B cell (primary cell): ENCODE data around the gene ARHGAP26. TPM values are rescaled to one million over a fixed set of nuclear protein-coding genes. Genes with fewer than 3 reads are reported as not detected.
"Not testable (repeated sequence)": the region's sequence is repeated elsewhere in the genome, so short reads cannot be mapped to it uniquely, and the experiment has no call there.

Source experiments
- ATAC-seq: fragments of 200-7000 bp; cut with Tn5 transposase; one replicate; pipeline ENCODE4 v1.10.0; 2021; ENCODE audit warnings: low read depth, mild to moderate bottlenecking, moderate number of reproducible peaks, moderate library complexity
- CTCF ChIA-PET: fragments of 350-600 bp; sonication (Branson Sonifier 250); formaldehyde crosslinking; loops from one replicate; lab custom pipeline; 2021; ENCODE audit warnings: antibody characterized with exemption, inconsistent platforms; lab: Charles Lee
- POLR2A ChIA-PET: fragments of 350-600 bp; sonication (Branson Sonifier 250); formaldehyde crosslinking; loops from one replicate; lab custom pipeline; 2021; ENCODE audit warnings: antibody characterized with exemption; lab: Charles Lee
- DNase-seq: peaks from one replicate; pipeline ENCODE4 v3.0.0; 2013
- H2AFZ ChIP-seq: 2 replicates; pipeline ENCODE4 v1.6.1; 2012; ENCODE audit warnings: mild to moderate bottlenecking, low read depth, low read length; ENCODE audit not compliant: insufficient read depth, poor library complexity, severe bottlenecking
- H3K27ac ChIP-seq, 2 donors: 1 replicate in 1 of 2; 2 replicates in 1 of 2; pipeline ENCODE4 v1.5.1; 2012 to 2013; ENCODE audit warnings: low read length in 2 of 2, mild to moderate bottlenecking in 2 of 2, moderate library complexity in 1 of 2
- H3K27me3 ChIP-seq, 4 experiments: fragments of 200-600 bp in 1 of 4; sonication (generic) in 1 of 4; replicated peaks in 1 of 4; 1 replicate in 2 of 4; 2 replicates in 2 of 4; pipeline versions ENCODE4 v1.6.1 to v1.7.0; 2013 to 2016; ENCODE audit warnings: low read length in 3 of 4, mild to moderate bottlenecking in 2 of 4, mixed read lengths in 1 of 4, moderate library complexity in 1 of 4; ENCODE audit not compliant: insufficient read depth in 4 of 4, control insufficient read depth in 3 of 4; ENCODE audit errors: control extremely low read depth in 1 of 4
- H3K36me3 ChIP-seq, 2 experiments: replicated peaks in 1 of 2; 1 replicate in 1 of 2; 2 replicates in 1 of 2; pipeline versions ENCODE4 v1.6.1 to v1.7.1; 2013; ENCODE audit warnings: low read length in 1 of 2; ENCODE audit not compliant: insufficient read depth in 2 of 2, control insufficient read depth in 1 of 2; ENCODE audit errors: control extremely low read depth in 1 of 2, extremely low read depth in 1 of 2
- H3K4me1 ChIP-seq, 2 donors: fragments of 200-600 bp in 1 of 2; sonication (generic) in 1 of 2; 1 replicate in 1 of 2; 2 replicates in 1 of 2; pipeline versions ENCODE4 v1.5.1 to v1.6.1; 2013 to 2017; ENCODE audit warnings: low read length in 2 of 2; ENCODE audit not compliant: control insufficient read depth in 2 of 2, insufficient read depth in 2 of 2
- H3K4me2 ChIP-seq: replicated peaks from 2 replicates; pipeline ENCODE3; 2012; ENCODE audit warnings: mild to moderate bottlenecking, low read depth, low read length; ENCODE audit not compliant: poor library complexity, severe bottlenecking
- H3K4me3 ChIP-seq, 5 experiments: fragments of 200-600 bp in 1 of 5; sonication (generic) in 1 of 5; 1 replicate in 3 of 5; 2 replicates in 2 of 5; pipeline versions ENCODE4 v1.5.1 to v1.7.0; 2011 to 2016; ENCODE audit warnings: low read length in 4 of 5, mild to moderate bottlenecking in 4 of 5, low read depth in 2 of 5, control low read depth in 1 of 5, moderate library complexity in 1 of 5; ENCODE audit not compliant: insufficient read depth in 1 of 5; ENCODE audit errors: control extremely low read depth in 1 of 5, extremely low read depth in 1 of 5
- H3K79me2 ChIP-seq: fragments of 200-600 bp; sonication (generic); one replicate; pipeline ENCODE4 v1.6.0; 2016; ENCODE audit warnings: low read length; ENCODE audit not compliant: control insufficient read depth, insufficient read depth
- H3K9ac ChIP-seq: fragments of 200-600 bp; sonication (generic); 2 replicates; pipeline ENCODE4 v1.6.1; 2017; ENCODE audit warnings: mild to moderate bottlenecking, low read length, moderate library complexity
- H3K9me3 ChIP-seq, 3 donors: one replicate each; pipeline versions ENCODE4 v1.6.1 to v1.7.1; 2013; ENCODE audit warnings: low read length in 2 of 3; ENCODE audit not compliant: control insufficient read depth in 2 of 3, insufficient read depth in 1 of 3; ENCODE audit errors: control extremely low read depth in 1 of 3
- H4K20me1 ChIP-seq: 2 replicates; pipeline ENCODE4 v1.6.0; 2012; ENCODE audit warnings: mild to moderate bottlenecking, low read length; ENCODE audit not compliant: insufficient read depth, control insufficient read depth, poor library complexity, severe bottlenecking
- H3K27ac Mint-ChIP-seq: one replicate; pipeline ENCODE4 v1.8.0; 2021; ENCODE audit warnings: mixed read lengths
- H3K27me3 Mint-ChIP-seq: one replicate; pipeline ENCODE4 v1.8.0; 2021; ENCODE audit warnings: mixed read lengths
- H3K4me1 Mint-ChIP-seq: one replicate; pipeline ENCODE4 v1.8.0; 2021; ENCODE audit warnings: mixed read lengths
- H3K4me3 Mint-ChIP-seq: one replicate; pipeline ENCODE4 v1.8.0; 2021; ENCODE audit warnings: mixed read lengths
- H3K9me3 Mint-ChIP-seq: one replicate; pipeline ENCODE4 v1.8.0; 2022; ENCODE audit warnings: mixed read lengths; ENCODE audit not compliant: insufficient read depth
- EZH2 ChIP-seq: IDR thresholded peaks from 2 replicates; pipeline ENCODE4 v1.6.1; 2012; ENCODE audit warnings: borderline replicate concordance, low read depth, mild to moderate bottlenecking, moderate library complexity, low read length; ENCODE audit not compliant: insufficient read depth, poor library complexity, severe bottlenecking
- WGBS: methylation state at CpG from one replicate; pipeline ENCODE4 v1.1.5; 2013; ENCODE audit warnings: missing lambda C conversion rate; ENCODE audit not compliant: insufficient coverage; 5-methylcytosine and 5-hydroxymethylcytosine counted together
- intact Hi-C: fragments of 100-400 bp; cut with micrococcal nuclease; formaldehyde crosslinking; loops from one replicate; pipeline ENCODE4 v1.10.0; 2022
- polyA plus RNA-seq: library from polyadenylated mRNA; depleted of rRNA; stranded (reverse); fragments of >200 nt; gene quantifications from 2 replicates; pipeline ENCODE4 v1.2.3, GENCODE V29; 2012
- total RNA-seq, 2 donors: library from RNA; stranded (reverse); fragments of 120-200 nt in 1 of 2; gene quantifications; 1 replicate in 1 of 2; 2 replicates in 1 of 2; pipeline versions ENCODE4 v1.2.3 to v1.2.4, GENCODE V29; 2013 to 2022
- TF ChIP-seq, protein P1 (sequence below): fragments of 200-600 bp; IDR thresholded peaks from one replicate; pipeline ENCODE4 v1.8.0; 2022; ENCODE audit warnings: antibody characterized with exemption, mild to moderate bottlenecking

ARHGAP26 gene
- total and polyA plus RNA-seq, 2 donors (not counting 1 experiment from before 2014, with no cell fraction given): 1.8 to 22.5 TPM

DNA sequence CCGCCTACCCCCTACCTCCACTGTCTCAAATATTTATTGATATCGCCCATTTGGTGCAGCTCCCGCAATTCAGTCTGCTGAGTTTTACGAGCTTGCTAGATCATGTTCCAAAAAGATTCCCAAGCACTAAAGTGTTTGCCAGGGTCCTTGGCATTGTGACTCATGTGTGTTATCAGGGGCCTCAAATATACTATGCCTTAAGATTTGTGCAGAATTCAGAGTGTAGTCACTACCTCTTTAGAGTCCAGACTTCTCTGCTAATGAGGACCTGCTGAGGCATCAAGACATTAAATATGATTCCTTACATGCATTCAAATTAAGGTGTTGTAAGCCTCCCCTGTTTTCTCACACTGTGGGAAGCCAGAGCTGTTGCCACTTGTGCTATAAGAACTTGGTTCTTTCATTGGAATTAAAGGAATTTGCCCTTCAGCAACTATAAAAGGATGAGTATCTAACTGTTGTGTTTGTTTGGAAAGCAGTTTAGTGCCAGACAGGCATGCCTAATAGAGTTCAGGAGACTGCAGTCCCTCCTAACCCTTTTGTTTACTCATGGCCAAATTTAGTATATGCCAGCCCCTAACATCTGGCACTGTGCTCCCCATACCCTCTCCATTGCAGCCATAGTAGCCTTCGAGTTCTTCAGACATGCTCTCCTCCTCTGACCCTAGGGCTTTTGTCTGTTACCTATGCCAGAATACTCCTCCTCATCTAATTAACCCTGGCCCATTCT is 316.9 kb downstream of the ARHGAP26 start:
- Histone ChIP-seq H3K9ac (no peak overlapping the region), H3K4me2 (no peak overlapping the region), H3K4me1 (no peaks in the 10 kb centered on the region), H3K9me3 (no peaks in the 10 kb centered on the region), H3K4me3 (no peak overlapping the region), H3K27me3 (no peaks in the 10 kb centered on the region), H3K36me3 (no peaks in the 10 kb centered on the region), H3K27ac (no peak overlapping the region), H3K79me2 (no peaks in the 10 kb centered on the region), H4K20me1 (no peaks in the 10 kb centered on the region), H2AFZ (no peak overlapping the region)
- H3K4me3 Mint-ChIP-seq: no peak overlapping the region
- WGBS: 97% methylated on average over 4 of the region's 5 CpGs
- H3K4me1 Mint-ChIP-seq: no peaks in the 10 kb centered on the region
- no peak for TF ChIP-seq EZH2
- TF ChIP-seq, protein P1, sequence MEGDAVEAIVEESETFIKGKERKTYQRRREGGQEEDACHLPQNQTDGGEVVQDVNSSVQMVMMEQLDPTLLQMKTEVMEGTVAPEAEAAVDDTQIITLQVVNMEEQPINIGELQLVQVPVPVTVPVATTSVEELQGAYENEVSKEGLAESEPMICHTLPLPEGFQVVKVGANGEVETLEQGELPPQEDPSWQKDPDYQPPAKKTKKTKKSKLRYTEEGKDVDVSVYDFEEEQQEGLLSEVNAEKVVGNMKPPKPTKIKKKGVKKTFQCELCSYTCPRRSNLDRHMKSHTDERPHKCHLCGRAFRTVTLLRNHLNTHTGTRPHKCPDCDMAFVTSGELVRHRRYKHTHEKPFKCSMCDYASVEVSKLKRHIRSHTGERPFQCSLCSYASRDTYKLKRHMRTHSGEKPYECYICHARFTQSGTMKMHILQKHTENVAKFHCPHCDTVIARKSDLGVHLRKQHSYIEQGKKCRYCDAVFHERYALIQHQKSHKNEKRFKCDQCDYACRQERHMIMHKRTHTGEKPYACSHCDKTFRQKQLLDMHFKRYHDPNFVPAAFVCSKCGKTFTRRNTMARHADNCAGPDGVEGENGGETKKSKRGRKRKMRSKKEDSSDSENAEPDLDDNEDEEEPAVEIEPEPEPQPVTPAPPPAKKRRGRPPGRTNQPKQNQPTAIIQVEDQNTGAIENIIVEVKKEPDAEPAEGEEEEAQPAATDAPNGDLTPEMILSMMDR: no peak
- ATAC-seq: no peak
- intact Hi-C loops: no loop called here
- ChIA-PET POLR2A (interaction anchor here (0.6 kb wide), 1 partner anchor 335 kb away, joined by 3 read pairs; no protein-coding TSS in a partner anchor), CTCF (no interaction called here)
- H3K27ac Mint-ChIP-seq: no peak overlapping the region
- DNase-seq: no peak
- H3K9me3 Mint-ChIP-seq: no peaks in the 10 kb centered on the region
- no peaks in the 10 kb centered on the region for H3K27me3 Mint-ChIP-seq

- DNase-seq, H3K4me3 ChIP-seq, CTCF ChIA-PET, ATAC-seq, H3K27me3 ChIP-seq, H4K20me1 ChIP-seq, H3K4me1 Mint-ChIP-seq, H3K9me3 ChIP-seq, H3K27ac ChIP-seq, H3K4me1 ChIP-seq, POLR2A ChIA-PET, H3K79me2 ChIP-seq, H2AFZ ChIP-seq, H3K27me3 Mint-ChIP-seq, H3K4me2 ChIP-seq, H3K36me3 ChIP-seq, H3K9me3 Mint-ChIP-seq, H3K27ac Mint-ChIP-seq, intact Hi-C loops, H3K9ac ChIP-seq, H3K4me3 Mint-ChIP-seq: not testable (repeated sequence)
- WGBS: over 99% methylated on average over 9 of the region's 11 CpGs
Measured at GRCh38 chr5:143088702-143089101, 318.5 kb downstream of the ARHGAP26 start.

DNA sequence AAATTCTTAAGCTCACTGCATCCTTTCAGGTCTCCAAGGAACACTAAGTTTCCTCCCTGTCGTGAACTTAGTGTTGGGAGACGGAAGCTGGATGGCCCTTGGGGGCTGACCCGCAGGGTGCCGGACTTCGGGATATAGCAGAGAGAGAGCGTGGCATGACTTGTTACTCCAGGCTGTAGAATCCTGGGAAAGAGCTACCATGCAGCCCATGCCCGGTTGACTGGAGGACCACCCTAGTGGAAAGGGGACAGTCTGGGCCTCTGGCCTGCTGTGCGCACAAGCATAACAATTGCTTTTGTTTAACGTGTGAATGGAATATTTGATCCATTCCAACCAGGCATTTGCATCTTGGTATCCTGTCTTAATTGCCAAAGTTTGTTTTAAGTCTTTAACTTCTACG is 319.9 kb downstream of the ARHGAP26 start:
- H3K4me3 Mint-ChIP-seq, POLR2A ChIA-PET, ATAC-seq: not testable (repeated sequence)

More for the DNA sequence above, 319.9 kb downstream of the ARHGAP26 start:
- H3K9me3 Mint-ChIP-seq, H3K4me1 ChIP-seq, H3K4me1 Mint-ChIP-seq, DNase-seq, H3K9me3 ChIP-seq, H3K27ac ChIP-seq, CTCF ChIA-PET, H3K36me3 ChIP-seq, H3K27ac Mint-ChIP-seq, H3K9ac ChIP-seq, H4K20me1 ChIP-seq, H3K4me2 ChIP-seq, H3K79me2 ChIP-seq, intact Hi-C loops, H2AFZ ChIP-seq, H3K4me3 ChIP-seq, H3K27me3 Mint-ChIP-seq, H3K27me3 ChIP-seq: not testable (repeated sequence)
- 98% methylated on average over 7 of the region's 10 CpGs for WGBS
